ENCODE data around the gene KCNN3.

- TF ChIP-seq CTCF (IDR thresholded peaks at IDR 0.05) = no peak
- no peak for TF ChIP-seq POLR2A (IDR thresholded peaks at IDR 0.05)
- TF ChIP-seq EP300 (IDR thresholded peaks at IDR 0.05) = no peak
These were observed 183.6 kb downstream of the KCNN3 start for GRCh38 chr1:154686507-154686906.
